ENCODE data around the gene INAFM1.
"Not testable (repeated sequence)": the region's sequence is repeated elsewhere in the genome, so short reads cannot be mapped to it uniquely, and the experiment has no call there.

Gene INAFM1

DNA sequence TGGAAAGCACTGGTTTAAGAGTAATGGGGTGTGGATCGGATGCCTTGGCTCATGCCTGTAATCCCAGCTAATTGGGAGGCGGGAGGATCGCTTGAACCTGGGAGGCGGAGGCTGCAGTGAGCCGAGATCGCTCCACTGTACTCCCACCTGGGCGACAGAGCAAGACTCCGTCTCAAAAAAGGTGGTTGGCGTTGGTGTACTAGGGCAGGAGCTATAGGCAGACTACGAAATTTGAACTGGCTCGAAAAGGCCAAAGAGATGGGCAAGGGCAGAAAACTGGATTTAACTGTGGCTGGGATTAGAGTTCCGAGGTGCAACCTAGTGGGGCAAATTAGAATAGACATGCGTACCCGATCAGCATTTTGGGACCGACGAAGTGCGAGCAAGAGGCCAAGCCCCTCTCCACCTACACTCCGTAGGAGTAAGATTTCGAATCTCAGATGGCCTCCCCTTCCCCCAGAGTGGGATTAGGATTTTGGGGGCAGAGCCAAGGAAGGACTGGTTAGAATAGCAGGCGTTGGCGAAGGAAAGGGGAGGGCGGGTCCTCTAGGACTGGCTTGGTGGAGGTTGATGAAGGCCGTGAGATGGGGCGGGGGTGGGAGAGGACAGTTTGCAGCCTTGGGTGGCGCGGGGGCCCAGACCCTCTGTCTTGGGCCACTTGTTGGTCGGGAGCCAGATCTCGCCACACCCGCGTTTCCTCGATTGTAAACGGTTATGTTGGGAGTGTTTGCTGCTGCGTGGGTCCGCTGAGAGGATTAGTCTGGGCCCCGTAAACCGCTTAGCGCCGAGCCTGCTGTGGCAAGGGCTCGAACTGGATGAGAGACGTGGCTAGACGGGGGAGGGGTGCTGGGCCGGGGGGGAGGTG lies 2.0 kb upstream of the INAFM1 start:
- H3K4me3 ChIP-seq (ENCODE audit: low read depth, low read length), result peak overlapping the region; percentile 70
- TF ChIP-seq, protein P1, sequence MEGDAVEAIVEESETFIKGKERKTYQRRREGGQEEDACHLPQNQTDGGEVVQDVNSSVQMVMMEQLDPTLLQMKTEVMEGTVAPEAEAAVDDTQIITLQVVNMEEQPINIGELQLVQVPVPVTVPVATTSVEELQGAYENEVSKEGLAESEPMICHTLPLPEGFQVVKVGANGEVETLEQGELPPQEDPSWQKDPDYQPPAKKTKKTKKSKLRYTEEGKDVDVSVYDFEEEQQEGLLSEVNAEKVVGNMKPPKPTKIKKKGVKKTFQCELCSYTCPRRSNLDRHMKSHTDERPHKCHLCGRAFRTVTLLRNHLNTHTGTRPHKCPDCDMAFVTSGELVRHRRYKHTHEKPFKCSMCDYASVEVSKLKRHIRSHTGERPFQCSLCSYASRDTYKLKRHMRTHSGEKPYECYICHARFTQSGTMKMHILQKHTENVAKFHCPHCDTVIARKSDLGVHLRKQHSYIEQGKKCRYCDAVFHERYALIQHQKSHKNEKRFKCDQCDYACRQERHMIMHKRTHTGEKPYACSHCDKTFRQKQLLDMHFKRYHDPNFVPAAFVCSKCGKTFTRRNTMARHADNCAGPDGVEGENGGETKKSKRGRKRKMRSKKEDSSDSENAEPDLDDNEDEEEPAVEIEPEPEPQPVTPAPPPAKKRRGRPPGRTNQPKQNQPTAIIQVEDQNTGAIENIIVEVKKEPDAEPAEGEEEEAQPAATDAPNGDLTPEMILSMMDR (IDR thresholded peaks at IDR 0.05; ENCODE audit: low read depth, low read length, missing control alignments), result no peak
- DNase-seq (ENCODE audit: low read depth), result no peak

GRCh38 chr19:47273313-47274070 lies 1.2 kb upstream of the INAFM1 start:
- DNase-seq (ENCODE audit: low read depth), result peak; percentile 75
- TF ChIP-seq, protein P1 (IDR thresholded peaks at IDR 0.05; ENCODE audit: low read depth, low read length, missing control alignments), result no peak
- H3K4me3 ChIP-seq (ENCODE audit: low read depth, low read length), result peak overlapping the region; percentile 70

DNA sequence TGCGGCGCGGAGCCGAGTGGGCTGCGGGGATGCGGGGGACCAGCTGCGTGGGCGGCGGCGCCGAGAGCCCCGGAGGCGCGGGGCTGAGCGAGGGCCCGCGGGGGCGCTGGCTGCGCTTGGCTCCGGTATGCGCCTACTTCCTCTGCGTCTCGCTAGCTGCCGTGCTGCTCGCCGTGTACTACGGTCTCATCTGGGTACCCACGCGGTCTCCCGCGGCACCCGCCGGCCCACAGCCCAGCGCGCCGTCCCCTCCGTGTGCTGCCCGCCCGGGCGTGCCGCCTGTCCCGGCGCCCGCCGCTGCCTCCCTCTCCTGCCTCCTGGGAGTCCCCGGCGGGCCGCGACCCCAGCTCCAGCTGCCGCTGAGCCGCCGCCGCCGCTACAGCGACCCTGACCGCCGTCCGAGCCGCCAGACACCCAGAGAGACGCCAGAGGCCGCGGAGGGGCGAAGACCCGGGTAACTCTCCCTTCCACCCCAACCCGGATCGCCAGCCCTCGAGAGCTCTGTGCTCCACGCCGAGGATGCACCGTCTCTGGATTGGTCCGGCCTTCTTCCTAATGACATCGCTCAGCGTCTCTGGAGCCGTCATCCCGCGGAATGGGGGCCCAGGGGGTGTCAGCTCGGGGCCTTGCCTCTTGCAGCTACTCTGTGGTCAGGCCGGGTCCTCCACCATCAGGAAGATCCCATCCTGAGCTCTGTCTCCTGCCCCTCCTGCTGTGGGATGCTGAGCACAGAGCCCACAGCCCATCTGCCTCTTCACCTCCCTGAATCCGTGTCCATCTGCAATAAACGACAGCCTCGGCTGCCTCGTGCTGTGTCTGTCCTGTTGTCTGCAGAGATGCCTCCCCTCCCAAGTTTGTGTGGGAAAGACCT lies 441 bp downstream of the INAFM1 start:
- H3K4me3 ChIP-seq (ENCODE audit: low read depth, low read length), result peak overlapping the region; percentile 67
- DNase-seq (ENCODE audit: low read depth), result no peak
- TF ChIP-seq, protein P1 (IDR thresholded peaks at IDR 0.05; ENCODE audit: low read depth, low read length, missing control alignments), result no peak

GRCh38 chr19:47275791-47276461 lies 1.2 kb downstream of the INAFM1 start:
- DNase-seq (ENCODE audit: low read depth), result no peak
- TF ChIP-seq, protein P1 (IDR thresholded peaks at IDR 0.05; ENCODE audit: low read depth, low read length, missing control alignments), result no peak
- no peak overlapping the region for H3K4me3 ChIP-seq (ENCODE audit: low read depth, low read length)

- not testable (repeated sequence) for DNase-seq (ENCODE audit: low read depth); H3K4me3 ChIP-seq (ENCODE audit: low read depth, low read length)
Observed at GRCh38 chr19:47276513-47276912, 1.8 kb downstream of the INAFM1 start.

- TF ChIP-seq, protein P1 (IDR thresholded peaks at IDR 0.05; ENCODE audit: low read depth, low read length, missing control alignments), result peak; percentile 72
- no peak for DNase-seq (ENCODE audit: low read depth)
- H3K4me3 ChIP-seq (ENCODE audit: low read depth, low read length), result no peak overlapping the region
Observed at GRCh38 chr19:47280183-47280797, 5.6 kb downstream of the INAFM1 start.
